ENCODE data around the gene PMM1. TPM values are rescaled to one million over a fixed set of nuclear protein-coding genes. Genes with fewer than 3 reads are reported as not detected.

The PMM1 gene
- total RNA-seq, 4 donors from 2014 or later = 11.6 to 23.3 (median 16.5) TPM

DNA sequence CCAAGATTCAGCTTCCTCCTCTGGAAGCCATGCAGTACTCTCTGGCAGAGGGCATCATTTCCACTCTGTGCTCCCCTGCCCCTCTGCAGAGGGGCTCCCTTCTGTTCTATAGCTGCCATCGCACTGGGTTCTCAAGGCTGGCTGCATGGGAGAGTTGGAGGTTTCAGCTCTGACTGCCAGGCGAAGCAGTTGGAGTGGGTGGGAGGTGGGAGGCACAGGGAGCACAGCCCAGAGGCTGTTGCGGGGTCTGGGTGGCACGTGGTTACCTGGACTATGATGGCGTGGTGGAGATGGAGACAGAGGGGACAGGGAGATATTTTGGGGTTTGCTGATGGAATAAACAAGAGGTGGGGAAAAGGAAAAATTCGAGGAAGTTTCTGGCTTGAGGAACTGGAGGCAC, 4.8 kb downstream of the PMM1 start:
- Histone ChIP-seq H3K27me3 (no peaks in the 10 kb centered on the region), H3K36me3 (peaks cover 0 to 5% of the 10 kb centered on the region in 2 donors), H3K9me3 (no peaks in the 10 kb centered on the region), H3K4me1 (peaks cover 0 to 11% of the 10 kb centered on the region in 2 donors), H3K4me3 (no peak overlapping the region), H3K27ac (no peak overlapping the region)
- in situ Hi-C loops (cut with MboI; ENCODE audit: low sequenced_read_pairs in 4 of 4) = no loop called here
- ATAC-seq (no peak), DNase-seq (no peak)
- intact Hi-C loops (cut with DNase I; ENCODE audit: low total_unique reads) = no loop called here
- TF ChIP-seq, protein P1, sequence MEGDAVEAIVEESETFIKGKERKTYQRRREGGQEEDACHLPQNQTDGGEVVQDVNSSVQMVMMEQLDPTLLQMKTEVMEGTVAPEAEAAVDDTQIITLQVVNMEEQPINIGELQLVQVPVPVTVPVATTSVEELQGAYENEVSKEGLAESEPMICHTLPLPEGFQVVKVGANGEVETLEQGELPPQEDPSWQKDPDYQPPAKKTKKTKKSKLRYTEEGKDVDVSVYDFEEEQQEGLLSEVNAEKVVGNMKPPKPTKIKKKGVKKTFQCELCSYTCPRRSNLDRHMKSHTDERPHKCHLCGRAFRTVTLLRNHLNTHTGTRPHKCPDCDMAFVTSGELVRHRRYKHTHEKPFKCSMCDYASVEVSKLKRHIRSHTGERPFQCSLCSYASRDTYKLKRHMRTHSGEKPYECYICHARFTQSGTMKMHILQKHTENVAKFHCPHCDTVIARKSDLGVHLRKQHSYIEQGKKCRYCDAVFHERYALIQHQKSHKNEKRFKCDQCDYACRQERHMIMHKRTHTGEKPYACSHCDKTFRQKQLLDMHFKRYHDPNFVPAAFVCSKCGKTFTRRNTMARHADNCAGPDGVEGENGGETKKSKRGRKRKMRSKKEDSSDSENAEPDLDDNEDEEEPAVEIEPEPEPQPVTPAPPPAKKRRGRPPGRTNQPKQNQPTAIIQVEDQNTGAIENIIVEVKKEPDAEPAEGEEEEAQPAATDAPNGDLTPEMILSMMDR (IDR thresholded peaks at IDR 0.05 in 4 of 5, conservative IDR thresholded peaks at IDR 0.05 in 1 of 5) = no peak
- no peak for TF ChIP-seq POLR2A (IDR thresholded peaks at IDR 0.05)

DNA sequence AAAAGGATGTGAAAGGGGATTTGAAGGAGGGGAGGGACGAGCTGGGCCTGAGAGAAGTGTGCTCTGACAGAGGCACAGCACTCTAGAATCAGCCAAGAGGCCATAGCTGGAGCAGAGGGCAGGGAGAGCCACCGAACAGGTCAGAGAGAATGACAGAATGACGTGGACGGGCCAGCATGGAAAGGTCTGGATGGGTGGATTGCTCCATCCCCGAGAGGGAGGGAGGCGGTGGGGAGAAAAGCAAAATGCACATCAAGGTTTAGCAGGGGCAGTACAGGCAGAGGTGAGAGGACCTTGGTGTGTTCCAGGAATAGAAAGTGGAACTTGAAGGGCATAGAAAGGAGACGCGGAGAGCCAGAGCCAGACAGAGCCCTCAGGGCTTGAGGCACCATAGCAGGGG, 6.9 kb downstream of the PMM1 start:
- TF ChIP-seq, protein P1 (IDR thresholded peaks at IDR 0.05 in 4 of 5, conservative IDR thresholded peaks at IDR 0.05 in 1 of 5) = no peak
- TF ChIP-seq POLR2A (IDR thresholded peaks at IDR 0.05) = no peak
- no peaks in the 10 kb centered on the region for H3K9me3 ChIP-seq

DNA sequence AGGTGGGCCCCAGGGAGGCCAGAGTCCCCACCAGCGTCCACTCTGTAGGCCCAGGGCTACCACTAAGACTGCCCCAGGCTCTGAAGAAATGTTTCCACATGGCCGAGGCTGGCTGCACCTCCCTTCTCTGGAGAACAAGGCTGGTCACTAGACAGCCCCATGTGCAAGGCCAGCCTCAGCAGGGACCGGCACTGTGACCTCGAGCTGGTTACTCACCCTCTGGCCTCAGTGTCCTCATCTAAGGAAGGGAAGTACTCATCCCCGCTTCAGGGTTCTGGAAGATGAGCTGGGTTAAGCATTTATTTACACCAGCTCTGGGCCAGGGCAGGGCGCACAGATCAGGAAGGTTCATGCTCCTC, 9.7 kb downstream of the PMM1 start:
- Histone ChIP-seq H3K9me3 (no peaks in the 10 kb centered on the region), H3K4me1 (no peaks in the 10 kb centered on the region), H3K36me3 (peaks cover 0 to 5% of the 10 kb centered on the region in 2 donors), H3K27ac (no peak overlapping the region), H3K4me3 (no peak overlapping the region), H3K27me3 (no peaks in the 10 kb centered on the region)
- ATAC-seq (no peak), DNase-seq (no peak)
- intact Hi-C loops (cut with DNase I; ENCODE audit: low total_unique reads) (no loop called here), in situ Hi-C loops (cut with MboI; ENCODE audit: low sequenced_read_pairs in 4 of 4) (no loop called here)
- TF ChIP-seq POLR2A (IDR thresholded peaks at IDR 0.05) = no peak
- TF ChIP-seq, protein P1 (IDR thresholded peaks at IDR 0.05 in 4 of 5, conservative IDR thresholded peaks at IDR 0.05 in 1 of 5) = no peak

More for the DNA sequence above, 6.9 kb downstream of the PMM1 start:
- Histone ChIP-seq H3K36me3 (peaks cover 0 to 5% of the 10 kb centered on the region in 2 donors), H3K4me1 (no peaks in the 10 kb centered on the region), H3K27me3 (no peaks in the 10 kb centered on the region), H3K4me3 (no peak overlapping the region), H3K27ac (no peak overlapping the region)
- ATAC-seq (no peak), DNase-seq (no peak)
- in situ Hi-C loops (cut with MboI; ENCODE audit: low sequenced_read_pairs in 4 of 4) = no loop called here
- intact Hi-C loops (cut with DNase I; ENCODE audit: low total_unique reads) = no loop called here

DNA sequence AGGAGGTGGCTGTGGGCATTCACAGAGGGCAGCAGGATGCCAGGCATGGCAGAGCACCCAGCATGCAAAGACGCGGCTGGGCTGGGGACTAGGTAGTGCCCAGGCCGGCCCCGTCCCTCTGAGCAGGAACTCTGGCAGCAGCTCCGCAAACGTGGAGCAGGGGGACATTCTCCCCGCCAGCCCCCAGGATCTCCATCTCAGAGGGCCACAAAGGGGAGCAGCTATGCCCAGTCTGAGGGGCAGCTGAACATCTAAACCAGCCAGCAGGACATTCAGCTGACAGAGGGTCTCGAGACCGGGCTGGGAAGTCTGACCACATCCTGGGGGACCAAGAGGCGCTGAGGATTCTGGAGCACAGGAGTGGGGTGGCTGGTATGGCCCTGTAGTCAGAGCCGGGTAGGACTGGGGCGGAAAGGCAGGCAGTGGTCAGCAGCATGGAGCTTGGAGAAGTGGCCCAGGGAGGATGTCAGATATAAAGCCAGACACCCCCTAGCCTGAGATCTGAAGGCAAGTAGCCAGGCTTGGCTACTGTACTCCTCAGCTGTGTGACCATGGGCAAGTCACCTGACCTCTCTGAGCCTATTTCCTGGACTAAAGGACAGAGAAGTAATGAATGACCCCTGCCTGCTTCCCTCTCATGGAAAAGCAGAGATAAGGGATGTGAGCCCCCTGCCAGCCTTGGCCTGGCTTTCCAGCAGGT, 10.2 kb downstream of the PMM1 start:
- ATAC-seq (no peak), DNase-seq (no peak)
- Histone ChIP-seq H3K27me3 (no peaks in the 10 kb centered on the region), H3K27ac (no peak overlapping the region), H3K9me3 (no peaks in the 10 kb centered on the region), H3K36me3 (peaks cover 0 to 5% of the 10 kb centered on the region in 2 donors), H3K4me3 (no peak overlapping the region), H3K4me1 (no peaks in the 10 kb centered on the region)
- TF ChIP-seq POLR2A (IDR thresholded peaks at IDR 0.05) = no peak
- TF ChIP-seq, protein P1 (IDR thresholded peaks at IDR 0.05 in 4 of 5, conservative IDR thresholded peaks at IDR 0.05 in 1 of 5) = no peak
- in situ Hi-C loops (cut with MboI; ENCODE audit: low sequenced_read_pairs in 4 of 4) (no loop called here), intact Hi-C loops (cut with DNase I; ENCODE audit: low total_unique reads) (no loop called here)

DNA sequence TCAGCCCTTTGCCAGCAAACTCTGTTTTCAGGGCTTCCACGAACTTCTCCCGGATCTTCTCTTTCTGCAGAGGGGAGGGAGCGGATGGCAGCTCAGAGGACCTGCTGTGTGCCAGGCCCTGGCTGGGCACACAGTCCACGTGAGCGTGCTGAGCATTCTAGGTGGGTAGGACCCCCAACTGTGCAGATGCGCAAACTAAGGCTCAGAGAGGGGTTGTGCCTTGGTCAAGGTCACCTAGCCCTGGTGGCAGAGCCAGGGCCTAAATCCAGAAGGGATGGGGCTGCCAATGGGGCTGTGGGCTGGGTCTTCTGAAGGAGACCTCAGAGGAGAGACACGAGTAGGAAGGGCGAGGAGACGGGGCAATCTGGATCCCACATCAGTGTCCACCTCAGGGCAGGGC, 10.8 kb downstream of the PMM1 start:
- DNase-seq (no peak), ATAC-seq (no peak)
- no peak for TF ChIP-seq POLR2A (IDR thresholded peaks at IDR 0.05)
- TF ChIP-seq, protein P1 (IDR thresholded peaks at IDR 0.05 in 4 of 5, conservative IDR thresholded peaks at IDR 0.05 in 1 of 5) = no peak
- H3K9me3 ChIP-seq = no peaks in the 10 kb centered on the region
- no peak overlapping the region for H3K27ac ChIP-seq
- peaks cover 0 to 4% of the 10 kb centered on the region in 2 donors for H3K36me3 ChIP-seq
- in situ Hi-C loops (cut with MboI; ENCODE audit: low sequenced_read_pairs in 4 of 4) = no loop called here
- intact Hi-C loops (cut with DNase I; ENCODE audit: low total_unique reads) = no loop called here
- no peaks in the 10 kb centered on the region for H3K4me1 ChIP-seq
- no peaks in the 10 kb centered on the region for H3K27me3 ChIP-seq
- no peak overlapping the region for H3K4me3 ChIP-seq

Data from gastrocnemius medialis (tissue), 4 donors.